ENCODE measurements around the gene GDPGP1.

Gene GDPGP1

GRCh38 chr15:90212221-90213098 lies 21.5 kb upstream of the GDPGP1 start:
- Histone ChIP-seq H3K27ac (replicated peaks) (no peak overlapping the region), H3K4me3 (replicated peaks; ENCODE audit: insufficient read depth, low read length) (no peak overlapping the region)
- DNase-seq (ENCODE audit: low read depth in 1 of 2, low spot score in 1 of 2): no peak

GRCh38 chr15:90213122-90213817 lies 20.7 kb upstream of the GDPGP1 start:
- no peak for TF ChIP-seq POLR2AphosphoS5 (IDR thresholded peaks at IDR 0.05; ENCODE audit: low read depth)
- TF ChIP-seq SPI1 (IDR thresholded peaks at IDR 0.05; ENCODE audit: borderline replicate concordance, low read depth): no peak
- TF ChIP-seq CTCF (IDR thresholded peaks at IDR 0.05; ENCODE audit: insufficient read depth, low read length): no peak
- no peak for TF ChIP-seq GABPA (IDR thresholded peaks at IDR 0.05; ENCODE audit: low read depth)
- no peak for TF ChIP-seq REST (IDR thresholded peaks at IDR 0.05; ENCODE audit: insufficient replicate concordance, low read depth)
- H3K27ac ChIP-seq (replicated peaks): no peak overlapping the region

More at GRCh38 chr15:90212221-90213098, 21.5 kb upstream of the GDPGP1 start:
- TF ChIP-seq CTCF (IDR thresholded peaks at IDR 0.05; ENCODE audit: insufficient read depth, low read length) (no peak), POLR2AphosphoS5 (IDR thresholded peaks at IDR 0.05; ENCODE audit: low read depth) (no peak), GABPA (IDR thresholded peaks at IDR 0.05; ENCODE audit: low read depth) (no peak), SPI1 (IDR thresholded peaks at IDR 0.05; ENCODE audit: borderline replicate concordance, low read depth) (no peak)
- H3K27me3 ChIP-seq (ENCODE audit: insufficient read depth, poor library complexity, severe bottlenecking): no peaks in the 10 kb centered on the region

GRCh38 chr15:90213818-90214204 lies 20.2 kb upstream of the GDPGP1 start:
- no peak overlapping the region for H3K27ac ChIP-seq (replicated peaks)
- DNase-seq (ENCODE audit: low read depth in 1 of 2, low spot score in 1 of 2): no peak
- H3K4me3 ChIP-seq (replicated peaks; ENCODE audit: insufficient read depth, low read length): no peak overlapping the region
- TF ChIP-seq POLR2AphosphoS5 (IDR thresholded peaks at IDR 0.05; ENCODE audit: low read depth) (no peak), REST (IDR thresholded peaks at IDR 0.05; ENCODE audit: insufficient replicate concordance, low read depth) (no peak), SPI1 (IDR thresholded peaks at IDR 0.05; ENCODE audit: borderline replicate concordance, low read depth) (no peak), GABPA (IDR thresholded peaks at IDR 0.05; ENCODE audit: low read depth) (no peak), CTCF (IDR thresholded peaks at IDR 0.05; ENCODE audit: insufficient read depth, low read length) (no peak)
- H3K27me3 ChIP-seq (ENCODE audit: insufficient read depth, poor library complexity, severe bottlenecking): no peaks in the 10 kb centered on the region

More at GRCh38 chr15:90213122-90213817, 20.7 kb upstream of the GDPGP1 start:
- Histone ChIP-seq H3K4me3 (replicated peaks; ENCODE audit: insufficient read depth, low read length) (no peak overlapping the region), H3K27me3 (ENCODE audit: insufficient read depth, poor library complexity, severe bottlenecking) (no peaks in the 10 kb centered on the region)
- DNase-seq (ENCODE audit: low read depth in 1 of 2, low spot score in 1 of 2): no peak

Data from HL-60 (cell line).